Trophoblast cell (in vitro differentiated cells and primary cell): Measurements from ENCODE around the gene ZSCAN21.
A peak's percentile ranks its signal among the peaks of the same experiment; 100 is the strongest.
"Not testable (repeated sequence)": the region's sequence is repeated elsewhere in the genome, so short reads cannot be mapped to it uniquely, and the experiment has no call there.

Experiments
- DNase-seq, 2 donors: peaks; one replicate each; pipeline ENCODE4 v3.0.0-alpha.2; 2016
- H2AFZ ChIP-seq: 2 replicates; pipeline ENCODE4 v1.6.1; 2013; ENCODE audit warnings: low read length, moderate library complexity, mild to moderate bottlenecking; ENCODE audit not compliant: insufficient read depth, poor library complexity
- H2AK5ac ChIP-seq: 2 replicates; pipeline ENCODE4 v1.6.1; 2013; ENCODE audit warnings: mild to moderate bottlenecking, low read length
- H2BK120ac ChIP-seq: 2 replicates; pipeline ENCODE4 v1.6.1; 2013; ENCODE audit warnings: low read length, mild to moderate bottlenecking, moderate library complexity; ENCODE audit not compliant: insufficient read depth, poor library complexity
- H2BK12ac ChIP-seq: 2 replicates; pipeline ENCODE4 v1.6.1; 2013; ENCODE audit warnings: mild to moderate bottlenecking, low read length, moderate library complexity
- H2BK5ac ChIP-seq: 2 replicates; pipeline ENCODE4 v1.6.1; 2013; ENCODE audit warnings: low read length, low read depth, moderate library complexity, mild to moderate bottlenecking; ENCODE audit not compliant: poor library complexity
- H3K14ac ChIP-seq: 2 replicates; pipeline ENCODE4 v1.6.1; 2013; ENCODE audit warnings: mild to moderate bottlenecking, low read length
- H3K18ac ChIP-seq: 2 replicates; pipeline ENCODE4 v1.6.1; 2013; ENCODE audit warnings: mild to moderate bottlenecking, low read length
- H3K23ac ChIP-seq: 2 replicates; pipeline ENCODE4 v1.6.1; 2013; ENCODE audit warnings: low read length
- H3K27ac ChIP-seq: 2 replicates; pipeline ENCODE4 v1.5.1; 2013; ENCODE audit warnings: low read depth, mild to moderate bottlenecking, inconsistent platforms, low read length, moderate library complexity
- H3K27me3 ChIP-seq: 2 replicates; pipeline ENCODE4 v1.6.1; 2013; ENCODE audit warnings: inconsistent platforms, mild to moderate bottlenecking, low read length, moderate library complexity; ENCODE audit not compliant: insufficient read depth
- H3K36me3 ChIP-seq, 2 experiments: 1 replicate in 1 of 2; 2 replicates in 1 of 2; pipeline ENCODE4 v1.6.1; 2013; ENCODE audit warnings: low read length in 2 of 2, mild to moderate bottlenecking in 2 of 2, moderate library complexity in 1 of 2; ENCODE audit not compliant: insufficient read depth in 2 of 2, control insufficient read depth in 1 of 2
- H3K4ac ChIP-seq: 2 replicates; pipeline ENCODE4 v1.6.1; 2013; ENCODE audit warnings: low read depth, mild to moderate bottlenecking, low read length, moderate library complexity
- H3K4me1 ChIP-seq, 2 experiments: 1 replicate in 1 of 2; 2 replicates in 1 of 2; pipeline ENCODE4 v1.6.1; 2013; ENCODE audit warnings: low read length in 2 of 2, mild to moderate bottlenecking in 2 of 2, moderate library complexity in 1 of 2; ENCODE audit not compliant: insufficient read depth in 2 of 2, control insufficient read depth in 1 of 2
- H3K4me2 ChIP-seq: 2 replicates; pipeline ENCODE4 v1.6.1; 2013; ENCODE audit warnings: inconsistent platforms, mild to moderate bottlenecking, low read length, moderate library complexity
- H3K4me3 ChIP-seq: 2 replicates; pipeline ENCODE4 v1.5.1; 2013; ENCODE audit warnings: mild to moderate bottlenecking, low read depth, low read length, inconsistent platforms
- H3K79me1 ChIP-seq: one replicate; pipeline ENCODE4 v1.6.1; 2013; ENCODE audit warnings: low read length
- H3K79me2 ChIP-seq: 2 replicates; pipeline ENCODE4 v1.6.1; 2013; ENCODE audit warnings: low read length, mild to moderate bottlenecking; ENCODE audit not compliant: control insufficient read depth, insufficient read depth, poor library complexity
- H3K9ac ChIP-seq: 2 replicates; pipeline ENCODE4 v1.6.1; 2013; ENCODE audit warnings: mild to moderate bottlenecking, low read length
- H3K9me3 ChIP-seq: 2 replicates; pipeline ENCODE4 v1.6.1; 2013; ENCODE audit warnings: low read depth, mild to moderate bottlenecking, control low read depth, inconsistent platforms, low read length; ENCODE audit not compliant: insufficient read depth
- H4K12ac ChIP-seq: 2 replicates; pipeline ENCODE4 v1.6.1; 2013; ENCODE audit warnings: low read depth, mild to moderate bottlenecking, low read length, moderate library complexity
- H4K8ac ChIP-seq: 2 replicates; pipeline ENCODE4 v1.6.1; 2013; ENCODE audit warnings: low read depth, mild to moderate bottlenecking, low read length, moderate library complexity
- H4K91ac ChIP-seq: one replicate; pipeline ENCODE4 v1.6.1; 2013; ENCODE audit warnings: low read depth, mild to moderate bottlenecking, low read length, moderate library complexity
- WGBS: extraction: QIAGEN DNeasy Blood & Tissue Kit; methylation state at CpG from one replicate; pipeline ENCODE4 v1.1.7; 2013; ENCODE audit warnings: missing lambda C conversion rate; ENCODE audit not compliant: insufficient read length, insufficient coverage; ENCODE audit errors: extremely low coverage; 5-methylcytosine and 5-hydroxymethylcytosine counted together

ZSCAN21 gene

GRCh38 chr7:100008525-100008924, 41.0 kb upstream of the ZSCAN21 start:
- H3K9me3 ChIP-seq: no peaks in the 10 kb centered on the region
- H3K36me3 ChIP-seq: no peaks in the 10 kb centered on the region
- peak; percentile 64 to 84 for DNase-seq
- no peaks in the 10 kb centered on the region for H3K27me3 ChIP-seq
- H3K79me2 ChIP-seq: no peaks in the 10 kb centered on the region
- H3K18ac ChIP-seq: no peak overlapping the region
- peaks cover 4 to 6% of the 10 kb centered on the region in 2 experiments for H3K4me1 ChIP-seq
- no peak overlapping the region for H4K12ac ChIP-seq
- H3K4me2 ChIP-seq: no peak overlapping the region
- no peaks in the 10 kb centered on the region for H3K79me1 ChIP-seq
- H4K8ac ChIP-seq: peak overlapping the region; percentile 18
- WGBS: no CpG with 5 or more reads among the region's 10 CpGs
- H2BK120ac ChIP-seq: no peak overlapping the region
- no peak overlapping the region for H3K4ac ChIP-seq
- H4K91ac ChIP-seq: peak overlapping the region; percentile 4
- H2AK5ac ChIP-seq: no peak overlapping the region
- H2BK12ac ChIP-seq: no peak overlapping the region
- no peak overlapping the region for H3K4me3 ChIP-seq
- no peak overlapping the region for H3K9ac ChIP-seq
- no peak overlapping the region for H2BK5ac ChIP-seq
- H2AFZ ChIP-seq: no peak overlapping the region
- no peak overlapping the region for H3K23ac ChIP-seq
- H3K27ac ChIP-seq: no peak overlapping the region
- no peak overlapping the region for H3K14ac ChIP-seq

- not testable (repeated sequence) for H3K4ac ChIP-seq, H3K9me3 ChIP-seq, H3K14ac ChIP-seq, DNase-seq, H3K23ac ChIP-seq, H2BK5ac ChIP-seq, H3K79me1 ChIP-seq, H3K27ac ChIP-seq, H4K8ac ChIP-seq, H4K12ac ChIP-seq, H4K91ac ChIP-seq, H3K27me3 ChIP-seq, H2BK120ac ChIP-seq, H3K18ac ChIP-seq, H3K36me3 ChIP-seq, H3K4me2 ChIP-seq, H3K4me3 ChIP-seq, H3K9ac ChIP-seq, H2AK5ac ChIP-seq, H2AFZ ChIP-seq, H2BK12ac ChIP-seq, H3K4me1 ChIP-seq, H3K79me2 ChIP-seq
- WGBS: no CpG with 5 or more reads among the region's 8 CpGs
These were observed 39.6 kb upstream of the ZSCAN21 start for GRCh38 chr7:100009952-100010351.

- no peak overlapping the region for H3K27ac ChIP-seq
- H3K9me3 ChIP-seq: no peaks in the 10 kb centered on the region
- no peak overlapping the region for H3K4me3 ChIP-seq
- H4K12ac ChIP-seq: no peak overlapping the region
- H2BK120ac ChIP-seq: no peak overlapping the region
- H3K9ac ChIP-seq: no peak overlapping the region
- H4K91ac ChIP-seq: no peak overlapping the region
- no peak overlapping the region for H3K14ac ChIP-seq
- H3K18ac ChIP-seq: no peak overlapping the region
- H2BK5ac ChIP-seq: no peak overlapping the region
- no peak overlapping the region for H2BK12ac ChIP-seq
- no peak overlapping the region for H2AFZ ChIP-seq
- no peaks in the 10 kb centered on the region for H3K27me3 ChIP-seq
- no peak overlapping the region for H3K23ac ChIP-seq
- DNase-seq: no peak
- H3K4me1 ChIP-seq: peaks cover 4 to 6% of the 10 kb centered on the region in 2 experiments
- no peak overlapping the region for H4K8ac ChIP-seq
- H2AK5ac ChIP-seq: no peak overlapping the region
- WGBS: 100% methylated on average over 1 of the region's 2 CpGs
- no peak overlapping the region for H3K4ac ChIP-seq
- H3K79me1 ChIP-seq: peaks cover 6% of the 10 kb centered on the region
- no peaks in the 10 kb centered on the region for H3K36me3 ChIP-seq
- peaks cover 3% of the 10 kb centered on the region for H3K79me2 ChIP-seq
- H3K4me2 ChIP-seq: no peak overlapping the region
These were observed 38.7 kb upstream of the ZSCAN21 start for GRCh38 chr7:100010901-100011300.

- Histone ChIP-seq H3K79me2 (peaks cover 8% of the 10 kb centered on the region), H4K91ac (no peak overlapping the region), H3K4ac (no peak overlapping the region), H3K9me3 (no peaks in the 10 kb centered on the region), H3K4me3 (no peak overlapping the region), H3K9ac (no peak overlapping the region), H3K27me3 (no peaks in the 10 kb centered on the region), H2AFZ (no peak overlapping the region), H3K18ac (no peak overlapping the region), H4K12ac (no peak overlapping the region), H2BK5ac (no peak overlapping the region), H3K4me1 (peaks cover 4 to 6% of the 10 kb centered on the region in 2 experiments), H2AK5ac (no peak overlapping the region), H3K79me1 (peaks cover 7% of the 10 kb centered on the region), H2BK12ac (no peak overlapping the region), H3K4me2 (no peak overlapping the region), H4K8ac (no peak overlapping the region), H3K14ac (no peak overlapping the region), H2BK120ac (no peak overlapping the region), H3K27ac (no peak overlapping the region), H3K36me3 (no peaks in the 10 kb centered on the region), H3K23ac (no peak overlapping the region)
- no CpG with 5 or more reads among the region's 3 CpGs for WGBS
- no peak for DNase-seq
These were observed 38.1 kb upstream of the ZSCAN21 start for GRCh38 chr7:100011516-100011915.
